Measurements from ENCODE around the gene ATOSA.
A peak's percentile ranks its signal among the peaks of the same experiment; 100 is the strongest.

ATOSA gene

GRCh38 chr15:52679232-52680040 is at the start of gene ATOSA:
TSS of gene ATOSA (minus strand) at chr15:52679388. CDS start at chr15:52678021, 1,367 bp downstream.
- peak; percentile 73 to 84 for DNase-seq

GRCh38 chr15:52728899-52729298 is 49.7 kb upstream of the ATOSA start:
- DNase-seq = no peak

- no peak for DNase-seq
Measured at GRCh38 chr15:52727815-52728214, 48.6 kb upstream of the ATOSA start.

- no peak for DNase-seq
Measured at GRCh38 chr15:52726195-52726594, 47.0 kb upstream of the ATOSA start.

- DNase-seq = no peak
Measured at GRCh38 chr15:52718551-52718950, 39.4 kb upstream of the ATOSA start.

- DNase-seq = no peak
Measured at GRCh38 chr15:52717924-52718323, 38.7 kb upstream of the ATOSA start.

- DNase-seq = no peak
Measured at GRCh38 chr15:52717481-52717880, 38.3 kb upstream of the ATOSA start.

- no peak for DNase-seq
Measured at GRCh38 chr15:52716536-52716935, 37.3 kb upstream of the ATOSA start.

GRCh38 chr15:52715411-52715810 is 36.2 kb upstream of the ATOSA start:
- no peak for DNase-seq

GRCh38 chr15:52714968-52715367 is 35.8 kb upstream of the ATOSA start:
- no peak for DNase-seq

- no peak for DNase-seq
Measured at GRCh38 chr15:52710708-52711389, 31.7 kb upstream of the ATOSA start.

- no peak for DNase-seq
Measured at GRCh38 chr15:52710050-52710707, 31.0 kb upstream of the ATOSA start.

GRCh38 chr15:52709187-52709981 is 30.2 kb upstream of the ATOSA start:
- DNase-seq = no peak

- no peak for DNase-seq
Measured at GRCh38 chr15:52706091-52706490, 26.9 kb upstream of the ATOSA start.

- DNase-seq = no peak
Measured at GRCh38 chr15:52702390-52702789, 23.2 kb upstream of the ATOSA start.

GRCh38 chr15:52699457-52699856 is 20.3 kb upstream of the ATOSA start:
- DNase-seq = no peak

- DNase-seq = no peak
Measured at GRCh38 chr15:52698514-52698913, 19.3 kb upstream of the ATOSA start.

GRCh38 chr15:52697051-52697450 is 17.9 kb upstream of the ATOSA start:
- no peak for DNase-seq

GRCh38 chr15:52695154-52695553 is 16.0 kb upstream of the ATOSA start:
- DNase-seq = no peak

- DNase-seq = no peak
Measured at GRCh38 chr15:52689562-52689961, 10.4 kb upstream of the ATOSA start.

GRCh38 chr15:52683580-52683979 is 4.4 kb upstream of the ATOSA start:
- no peak for DNase-seq

GRCh38 chr15:52682781-52683180 is 3.6 kb upstream of the ATOSA start:
- no peak for DNase-seq

GRCh38 chr15:52682200-52682599 is 3.0 kb upstream of the ATOSA start:
- DNase-seq = no peak

All from cerebellar nuclear complex (tissue), 1 donor.